GM12875 (cell line): ENCODE results near the gene KLK1.
"Not testable (repeated sequence)": the region's sequence is repeated elsewhere in the genome, so short reads cannot be mapped to it uniquely, and the experiment has no call there.

Experiments
- H3K4me3 ChIP-seq: one replicate; pipeline ENCODE4 v1.5.1; 2011; ENCODE audit warnings: low read depth, low read length, control low read depth
- CTCF ChIP-seq: IDR thresholded peaks from 2 replicates; pipeline ENCODE4 v1.5.1; 2011; ENCODE audit warnings: low read depth, mild to moderate bottlenecking, control low read depth, inconsistent platforms, low read length, moderate library complexity, borderline replicate concordance; ENCODE audit not compliant: insufficient read depth

Gene KLK1

GRCh38 chr19:50815439-50815838 lies 8.1 kb downstream of the KLK1 start:
- no peak overlapping the region for H3K4me3 ChIP-seq
- TF ChIP-seq CTCF = no peak

- no peak overlapping the region for H3K4me3 ChIP-seq
- no peak for TF ChIP-seq CTCF
These were observed 8.7 kb downstream of the KLK1 start for GRCh38 chr19:50814883-50815282.

GRCh38 chr19:50812474-50812873 lies 11.1 kb downstream of the KLK1 start:
- no peak for TF ChIP-seq CTCF
- no peak overlapping the region for H3K4me3 ChIP-seq

- H3K4me3 ChIP-seq = not testable (repeated sequence)
These were observed 11.9 kb downstream of the KLK1 start for GRCh38 chr19:50811622-50812238.

GRCh38 chr19:50808856-50809255 lies 14.7 kb downstream of the KLK1 start:
- no peak for TF ChIP-seq CTCF

GRCh38 chr19:50804420-50805272 lies 18.9 kb downstream of the KLK1 start:
- TF ChIP-seq CTCF = no peak
- H3K4me3 ChIP-seq = peak overlapping the region; percentile 98

More at GRCh38 chr19:50808856-50809255, 14.7 kb downstream of the KLK1 start:
- H3K4me3 ChIP-seq = no peak overlapping the region

- no peak for TF ChIP-seq CTCF
- peak overlapping the region; percentile 98 for H3K4me3 ChIP-seq
These were observed 19.8 kb downstream of the KLK1 start for GRCh38 chr19:50803633-50804419.
